Measurements from ENCODE around the gene SPATA7.

GRCh38 chr14:88454886-88455285 lies 69.4 kb downstream of the SPATA7 start:
- no peak for TF ChIP-seq CTCF (IDR thresholded peaks at IDR 0.05; ENCODE audit: insufficient read depth, low read depth, low read length)
- no peak for TF ChIP-seq EZH2 (IDR thresholded peaks at IDR 0.05; ENCODE audit: insufficient read depth, low read length)

Measured in astrocyte (in vitro differentiated cells and primary cell).